Activated CD8-positive, alpha-beta memory T cell treated with anti-CD3 and anti-CD28 coated beads, Interleukin-2, amount 10 ng/mL, durations not matched to agents 7 days and 5 days (primary cell): ENCODE data around the gene WHAMM. TPM values are rescaled to one million over a fixed set of nuclear protein-coding genes. Genes with fewer than 3 reads are reported as not detected.

Source experiments
- total RNA-seq, 2 experiments: library from RNA; stranded (reverse); gene quantifications; one replicate each; pipeline ENCODE4 v1.2.3, GENCODE V29; 2021

Gene WHAMM
- total RNA-seq, 2 experiments from 2014 or later: 9.1 to 11.0 TPM

Other genes starting within 250 kb of the WHAMM start
- gene CPEB1, start 162.3 kb upstream of the WHAMM start, total RNA-seq: not detected
- not detected for gene AP3B2, start 99.8 kb upstream of the WHAMM start, total RNA-seq
- gene FSD2, start 3.6 kb upstream of the WHAMM start, total RNA-seq: not detected
- gene HOMER2, start 143.1 kb downstream of the WHAMM start, total RNA-seq: 10 to 100 TPM in 1 of 2 experiments, 1 to 10 TPM in 1; 8.2 to 14.4 TPM
- gene RAMAC, start 176.6 kb downstream of the WHAMM start, total RNA-seq: 10 to 100 TPM; 20.5 to 27.8 TPM
- gene C15orf40, start 202.0 kb downstream of the WHAMM start, total RNA-seq: 10 to 100 TPM; 28.3 to 29.0 TPM